ENCODE measurements around the gene GPR61.

The GPR61 gene

GRCh38 chr1:109528712-109529111, 11.0 kb upstream of the GPR61 start:
- CTCF ChIA-PET, result interaction anchor here (0.6 to 5.5 kb wide), 3 partner anchors 31 to 1017 kb away, joined by 3 to 50 read pairs (median 5); no protein-coding TSS in a partner anchor
- POLR2A ChIA-PET, result interaction anchor here (0.9 to 2.4 kb wide), 3 partner anchors 13 to 429 kb away, joined by 3 to 7 read pairs (median 3); partner anchors contain the start of gene AMIGO1
- TF ChIP-seq ELF4 (IDR thresholded peaks at IDR 0.05), result no peak
- TF ChIP-seq FOXK2 (IDR thresholded peaks at IDR 0.05), result no peak
- no peak for DNase-seq (ENCODE audit: extremely low spot score)

DNA sequence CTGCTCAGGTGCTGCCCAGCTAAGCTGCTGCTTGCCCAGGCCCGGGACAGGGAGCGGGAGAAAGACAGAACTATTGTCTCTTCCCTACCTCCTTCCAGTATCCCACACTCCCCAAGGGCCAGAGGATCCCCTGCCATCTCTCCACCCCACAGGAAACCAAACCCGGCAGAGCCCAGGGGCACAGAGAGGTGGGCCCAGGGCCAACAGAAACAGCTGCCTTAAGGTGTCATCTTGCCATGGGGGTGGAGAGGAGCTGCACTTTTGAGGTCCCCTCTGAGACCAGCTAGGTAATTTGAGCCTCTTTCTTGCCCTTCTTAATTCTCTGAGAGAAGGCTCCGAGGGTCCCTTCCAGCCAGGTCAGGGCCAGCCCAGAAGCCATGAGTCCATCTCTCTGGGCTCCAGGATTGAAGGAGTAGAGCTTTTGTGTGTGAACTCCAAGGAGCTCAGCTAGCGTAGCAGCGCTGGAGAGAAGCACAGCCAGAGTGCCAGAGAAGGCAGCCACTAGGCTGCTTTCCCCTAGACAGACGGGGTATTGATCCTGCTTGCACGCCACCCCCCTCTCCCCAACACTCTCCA, 9.7 kb upstream of the GPR61 start:
- ChIA-PET CTCF (interaction anchor here (0.5 to 5.5 kb wide), 13 partner anchors 10 to 283 kb away, joined by 3 to 50 read pairs (median 4); partner anchors contain the start of genes AMIGO1 and CYB561D1), POLR2A (interaction anchor here (0.6 to 2.9 kb wide), 9 partner anchors 14 to 430 kb away, joined by 3 to 9 read pairs (median 4); partner anchors contain the start of genes ATXN7L2, CYB561D1, GNAI3 and PSMA5)
- TF ChIP-seq ELF4 (IDR thresholded peaks at IDR 0.05), result no peak
- no peak for TF ChIP-seq PKNOX1 (IDR thresholded peaks at IDR 0.05)
- TF ChIP-seq FOXK2 (IDR thresholded peaks at IDR 0.05), result no peak
- no peak for TF ChIP-seq SP1 (IDR thresholded peaks at IDR 0.05)
- no peak for TF ChIP-seq ZNF384 (IDR thresholded peaks at IDR 0.05)
- TF ChIP-seq ARNT (IDR thresholded peaks at IDR 0.05), result no peak
- no peak for TF ChIP-seq HDGF (IDR thresholded peaks at IDR 0.05; ENCODE audit: borderline replicate concordance)
- TF ChIP-seq BHLHE40 (IDR thresholded peaks at IDR 0.05; ENCODE audit: borderline replicate concordance), result no peak
- no peak for TF ChIP-seq LEF1 (IDR thresholded peaks at IDR 0.05; ENCODE audit: borderline replicate concordance)
- TF ChIP-seq CTBP1 (IDR thresholded peaks at IDR 0.05; ENCODE audit: borderline replicate concordance), result no peak
- no peak for TF ChIP-seq FOXM1 (IDR thresholded peaks at IDR 0.05; ENCODE audit: borderline replicate concordance)
- TF ChIP-seq L3MBTL2 (conservative IDR thresholded peaks at IDR 0.05), result no peak
- no peak for TF ChIP-seq TARDBP (IDR thresholded peaks at IDR 0.05)
- TF ChIP-seq FOXA1 (IDR thresholded peaks at IDR 0.05), result no peak
- no peak for TF ChIP-seq NFRKB (IDR thresholded peaks at IDR 0.05)
- no peak for TF ChIP-seq SUZ12 (IDR thresholded peaks at IDR 0.05)
- DNase-seq (ENCODE audit: extremely low spot score), result no peak

DNA sequence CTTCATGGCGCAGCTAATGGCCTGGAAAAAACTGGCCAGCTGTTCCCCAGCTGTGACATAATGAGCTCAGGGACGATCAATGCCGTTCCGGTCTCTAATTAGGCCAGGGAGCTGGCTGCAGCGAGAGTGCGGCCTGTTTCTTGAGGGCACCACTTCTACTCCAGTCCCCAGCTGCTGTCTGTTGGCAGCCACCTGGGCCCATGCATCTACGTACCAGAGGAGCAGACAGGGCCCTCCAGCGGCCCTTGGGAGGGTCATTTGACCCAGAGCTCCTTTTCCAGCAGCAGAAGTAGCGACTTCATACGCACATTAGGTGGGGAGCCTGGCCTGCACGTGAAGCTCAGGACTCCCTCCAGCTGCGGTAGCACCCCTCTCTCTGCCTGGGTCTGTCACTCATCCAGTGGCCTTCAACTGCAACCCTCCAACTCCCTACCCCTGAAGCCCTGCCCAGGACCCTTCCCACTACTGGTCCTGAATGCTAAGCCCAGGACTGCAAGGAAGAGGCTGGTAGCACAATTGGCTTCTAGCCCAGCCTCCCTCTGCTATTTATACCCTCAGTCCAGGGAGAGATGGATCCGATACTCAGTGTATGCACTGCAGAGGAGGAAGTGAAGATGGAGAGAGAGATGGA, 9.1 kb upstream of the GPR61 start:
- no peak for DNase-seq (ENCODE audit: extremely low spot score)
- ChIA-PET CTCF (interaction anchor here (0.5 to 5.5 kb wide), 11 partner anchors 8 to 283 kb away, joined by 3 to 50 read pairs (median 4); partner anchors contain the start of genes AMIGO1 and CYB561D1), POLR2A (interaction anchor here (1.1 to 2.9 kb wide), 7 partner anchors 14 to 248 kb away, joined by 3 to 9 read pairs (median 4); partner anchors contain the start of genes ATXN7L2, CYB561D1, GNAI3 and PSMA5)
- TF ChIP-seq ARNT (IDR thresholded peaks at IDR 0.05) (no peak), TARDBP (IDR thresholded peaks at IDR 0.05) (no peak), NFRKB (IDR thresholded peaks at IDR 0.05) (no peak), FOXM1 (IDR thresholded peaks at IDR 0.05; ENCODE audit: borderline replicate concordance) (no peak), FOXA1 (IDR thresholded peaks at IDR 0.05) (no peak), HDGF (IDR thresholded peaks at IDR 0.05; ENCODE audit: borderline replicate concordance) (no peak), L3MBTL2 (conservative IDR thresholded peaks at IDR 0.05) (no peak), CTBP1 (IDR thresholded peaks at IDR 0.05; ENCODE audit: borderline replicate concordance) (no peak), SP1 (IDR thresholded peaks at IDR 0.05) (no peak), BHLHE40 (IDR thresholded peaks at IDR 0.05; ENCODE audit: borderline replicate concordance) (no peak), ZNF384 (IDR thresholded peaks at IDR 0.05) (no peak), LEF1 (IDR thresholded peaks at IDR 0.05; ENCODE audit: borderline replicate concordance) (no peak), ELF4 (IDR thresholded peaks at IDR 0.05) (no peak), SUZ12 (IDR thresholded peaks at IDR 0.05) (no peak), PKNOX1 (IDR thresholded peaks at IDR 0.05) (no peak), FOXK2 (IDR thresholded peaks at IDR 0.05) (no peak)

DNA sequence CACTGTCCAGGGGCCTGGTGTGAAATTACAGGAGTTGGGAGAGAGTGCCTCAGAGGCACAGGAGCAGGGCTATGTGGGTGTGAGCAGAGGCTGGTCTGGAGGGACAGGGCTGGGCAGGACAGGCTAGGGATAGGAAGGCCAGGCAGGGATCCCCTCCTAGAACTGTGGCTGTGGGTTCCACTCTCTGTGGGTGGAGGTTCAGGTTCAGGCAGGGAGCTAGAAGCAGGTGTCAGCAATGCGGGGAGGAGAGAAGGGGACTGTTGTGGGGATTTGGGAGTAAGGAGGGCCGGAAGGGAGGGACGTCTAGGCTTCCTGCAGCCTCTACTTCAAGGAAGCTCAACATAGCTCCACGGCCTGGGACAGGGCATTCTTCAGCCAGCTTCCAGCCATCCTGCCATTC, 8.3 kb upstream of the GPR61 start:
- ChIA-PET CTCF (interaction anchor here (0.7 to 5.5 kb wide), 16 partner anchors 8 to 267 kb away, joined by 3 to 115 read pairs (median 9); partner anchors contain the start of genes AMIGO1 and CYB561D1), POLR2A (interaction anchor here (1.2 to 2.9 kb wide), 6 partner anchors 22 to 133 kb away, joined by 4 to 13 read pairs (median 8); partner anchors contain the start of genes AMIGO1, CYB561D1, PSMA5 and SORT1)
- TF ChIP-seq ARNT (IDR thresholded peaks at IDR 0.05), result no peak
- no peak for DNase-seq (ENCODE audit: extremely low spot score)

DNA sequence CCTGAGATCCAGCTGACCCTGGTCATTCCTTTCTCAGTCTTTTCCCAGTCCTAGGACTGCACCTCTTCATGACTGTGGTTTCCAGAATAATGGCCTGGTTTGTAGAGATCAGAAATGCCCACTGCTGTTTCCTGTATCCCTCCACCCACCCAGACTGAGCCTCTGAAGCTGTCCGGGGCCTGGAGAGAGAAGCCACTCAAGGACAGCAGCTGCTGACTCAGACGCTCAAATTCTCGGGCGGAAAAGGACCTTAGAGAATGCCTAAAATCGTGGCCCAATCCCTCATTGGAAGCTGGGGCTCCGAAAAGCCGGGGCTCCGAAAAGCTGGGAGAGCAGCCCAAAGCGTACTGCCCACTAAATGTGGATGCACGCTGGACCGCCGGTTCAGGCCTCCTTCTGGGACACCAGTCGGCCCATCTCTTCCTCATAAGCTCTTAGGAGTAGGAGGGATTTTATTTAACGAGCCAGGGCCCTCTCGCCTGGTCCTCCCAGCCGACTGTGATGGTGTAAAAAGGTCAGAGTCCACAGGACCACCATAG, 7.8 kb upstream of the GPR61 start:
- POLR2A ChIA-PET, result interaction anchor here (1.2 to 2.9 kb wide), 7 partner anchors 22 to 133 kb away, joined by 3 to 13 read pairs (median 7); partner anchors contain the start of genes AMIGO1, CYB561D1, PSMA5 and SORT1
- CTCF ChIA-PET, result interaction anchor here (0.6 to 5.5 kb wide), 32 partner anchors 9 to 528 kb away, joined by 3 to 115 read pairs (median 6); partner anchors contain the start of genes AMIGO1, CYB561D1, GNAI3 and MYBPHL
- TF ChIP-seq ELF4 (IDR thresholded peaks at IDR 0.05) (no peak), HDGF (IDR thresholded peaks at IDR 0.05; ENCODE audit: borderline replicate concordance) (no peak), FOXA1 (IDR thresholded peaks at IDR 0.05) (no peak), PKNOX1 (IDR thresholded peaks at IDR 0.05) (no peak), SP1 (IDR thresholded peaks at IDR 0.05) (no peak)
- DNase-seq (ENCODE audit: extremely low spot score), result no peak
